ENCODE measurements around the gene PAQR5.
"Not testable (repeated sequence)": the region's sequence is repeated elsewhere in the genome, so short reads cannot be mapped to it uniquely, and the experiment has no call there.

Gene PAQR5

DNA sequence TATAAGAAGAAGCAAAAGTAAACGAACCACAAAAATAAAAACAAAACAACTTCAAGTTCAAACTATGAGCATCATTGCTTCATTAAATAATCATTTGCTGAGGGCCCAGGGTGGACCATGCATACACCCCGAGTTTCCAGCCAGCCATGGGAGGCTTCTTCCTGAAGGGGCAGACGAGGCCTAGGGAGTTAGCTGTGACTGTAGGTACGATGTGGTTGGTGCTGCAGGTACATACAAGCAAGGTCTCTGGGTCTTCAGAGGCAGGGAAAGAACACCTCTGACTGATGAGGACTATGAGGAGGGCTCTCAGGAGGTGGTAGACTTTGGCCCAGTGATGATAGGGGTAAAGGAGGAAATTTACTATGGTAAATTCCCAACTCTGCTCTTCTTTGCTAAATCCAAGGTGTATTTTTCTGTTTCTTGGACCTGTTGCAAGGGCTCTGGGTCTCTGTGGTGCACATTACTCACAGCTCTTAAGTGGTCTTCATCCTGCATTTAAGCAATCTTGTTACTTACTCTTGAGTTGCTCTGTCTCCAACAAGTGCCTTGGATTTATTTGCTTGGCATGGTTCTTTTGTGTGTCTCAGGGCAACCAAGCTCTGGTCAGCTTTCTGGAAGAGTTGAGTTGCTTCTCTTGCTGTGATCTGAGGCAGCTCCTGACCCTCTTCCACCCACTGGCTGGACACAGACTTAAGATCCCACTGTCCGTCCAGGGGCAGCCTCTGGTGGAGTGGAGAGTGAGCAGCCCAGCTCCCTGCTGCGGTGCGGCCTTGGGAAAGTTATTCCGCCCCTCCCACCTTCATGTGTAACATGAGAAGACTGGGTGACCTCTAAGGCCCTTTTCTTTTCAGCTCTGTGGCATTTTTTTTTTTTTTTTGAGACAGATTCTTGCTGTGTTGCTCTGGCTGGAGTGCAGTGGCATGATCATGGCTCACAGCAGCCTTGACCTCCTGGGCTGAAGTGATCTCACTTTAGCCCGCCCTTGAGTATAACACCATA, 59.4 kb downstream of the PAQR5 start:
- no peak for DNase-seq (ENCODE audit: low spot score)

DNA sequence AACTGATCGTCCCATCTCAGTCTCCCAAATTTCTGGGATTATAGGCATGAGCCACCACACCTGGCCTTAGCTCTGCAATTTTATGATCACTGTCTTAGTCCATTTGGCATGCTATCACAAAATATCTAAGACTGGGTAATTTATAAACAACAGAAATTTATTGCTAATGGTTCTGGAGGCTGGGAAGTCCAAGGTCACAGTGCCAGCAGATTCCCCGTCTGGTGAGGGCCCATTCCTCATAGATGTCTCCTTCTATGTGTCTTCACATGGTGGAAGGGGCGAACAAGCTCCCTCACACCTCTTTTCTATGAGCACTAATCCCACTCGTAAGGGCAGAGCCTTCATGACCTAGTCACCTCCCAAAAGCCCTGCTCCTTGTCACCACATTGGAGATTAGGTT, 60.1 kb downstream of the PAQR5 start:
- no peak for DNase-seq (ENCODE audit: low spot score)

DNA sequence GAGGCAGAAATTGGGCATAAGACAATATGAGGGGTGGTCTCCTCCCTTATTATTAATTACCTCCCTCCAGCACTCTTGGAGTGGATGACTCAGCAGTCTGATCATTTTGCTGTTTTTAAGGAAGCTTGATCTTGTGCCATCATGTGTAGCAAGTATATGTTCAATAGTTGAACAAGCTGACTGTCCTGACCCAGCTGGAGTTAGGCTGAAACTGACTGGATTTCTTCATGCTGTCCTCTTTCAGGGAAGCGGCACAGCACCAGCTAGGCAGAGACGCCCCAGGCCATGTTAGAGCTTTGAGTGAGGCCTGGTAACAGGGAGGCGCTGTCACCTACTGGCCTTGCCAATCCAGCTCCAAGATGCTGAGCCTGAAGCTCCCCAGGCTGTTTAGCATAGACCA, 61.0 kb downstream of the PAQR5 start:
- no peak for DNase-seq (ENCODE audit: low spot score)

DNA sequence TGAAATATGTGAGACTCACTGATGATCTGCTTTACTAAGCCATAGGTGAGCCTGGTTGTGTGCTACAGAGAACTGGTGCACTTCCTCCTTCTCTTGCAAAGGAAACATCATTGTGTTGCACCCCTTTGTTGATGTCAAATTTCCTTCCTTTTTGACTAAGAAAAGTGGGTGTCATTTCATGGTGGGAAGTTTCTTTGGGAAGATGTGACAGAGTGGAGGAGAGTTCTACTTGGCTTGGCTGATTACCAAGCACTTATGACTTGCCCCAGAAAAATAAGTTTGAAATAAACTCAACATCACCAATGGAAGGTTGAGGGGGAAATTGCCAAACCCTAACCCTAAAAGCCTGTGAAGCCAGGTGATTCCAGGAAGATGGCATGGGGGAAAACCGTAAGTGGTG, 61.9 kb downstream of the PAQR5 start:
- DNase-seq (ENCODE audit: low spot score), result no peak

DNA sequence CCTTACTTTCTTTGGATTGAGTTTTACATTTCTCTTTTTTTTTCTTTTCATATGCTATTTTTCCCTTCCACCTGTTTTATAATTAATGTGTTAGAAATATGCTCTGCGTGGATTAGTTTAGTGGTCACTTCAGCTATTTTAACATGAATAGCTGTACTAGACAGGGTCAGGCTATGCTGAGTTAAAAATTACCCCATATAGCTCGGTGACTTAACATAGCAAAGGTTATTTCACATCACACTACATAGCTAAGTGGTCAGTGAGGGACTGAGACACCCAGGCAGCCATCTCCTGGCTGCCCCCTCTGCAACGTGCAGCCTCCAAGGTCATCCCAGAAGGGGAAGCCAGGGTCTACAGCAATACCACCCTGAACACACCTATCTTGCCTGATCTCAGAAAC, 68.5 kb downstream of the PAQR5 start:
- DNase-seq (ENCODE audit: low spot score), result no peak

DNA sequence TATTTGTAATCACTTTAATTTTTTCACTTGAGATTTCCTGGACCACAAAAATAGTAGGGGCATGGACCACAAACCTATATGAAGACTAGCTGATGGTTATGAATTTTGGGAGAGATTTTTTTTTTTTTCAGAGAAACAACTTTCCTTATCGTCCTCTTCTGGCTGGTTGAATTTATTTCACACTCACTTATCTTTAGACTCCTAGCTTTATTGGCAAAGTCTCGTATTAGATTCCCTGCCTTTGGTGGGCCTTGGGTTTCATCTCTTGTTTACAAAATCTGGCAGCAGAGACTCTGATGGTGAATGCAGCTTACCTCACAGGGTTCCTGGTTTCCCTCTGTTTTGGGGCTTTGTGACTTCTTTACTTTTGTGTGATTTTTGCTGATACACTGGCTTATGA, 70.9 kb downstream of the PAQR5 start:
- no peak for DNase-seq (ENCODE audit: low spot score)

DNA sequence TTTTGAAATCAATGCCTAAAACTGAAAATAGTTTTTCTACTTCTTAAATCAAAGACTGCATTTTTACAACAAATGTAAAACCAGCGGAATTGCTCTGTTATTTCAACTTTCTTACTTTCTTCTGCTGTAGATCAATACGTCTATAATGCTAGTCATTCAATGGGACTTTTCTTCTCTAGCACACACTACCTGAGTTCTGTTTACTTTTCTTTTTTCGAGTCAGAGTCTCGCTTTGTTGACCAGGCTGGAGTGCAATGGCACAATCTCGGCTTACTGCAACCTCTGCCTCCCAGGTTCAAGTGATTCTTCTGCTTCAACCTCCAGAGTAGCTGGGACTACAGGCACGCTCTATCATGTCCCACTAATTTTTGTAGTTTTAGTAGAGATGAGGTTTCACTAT, 74.7 kb downstream of the PAQR5 start:
- no peak for DNase-seq (ENCODE audit: low spot score)

DNA sequence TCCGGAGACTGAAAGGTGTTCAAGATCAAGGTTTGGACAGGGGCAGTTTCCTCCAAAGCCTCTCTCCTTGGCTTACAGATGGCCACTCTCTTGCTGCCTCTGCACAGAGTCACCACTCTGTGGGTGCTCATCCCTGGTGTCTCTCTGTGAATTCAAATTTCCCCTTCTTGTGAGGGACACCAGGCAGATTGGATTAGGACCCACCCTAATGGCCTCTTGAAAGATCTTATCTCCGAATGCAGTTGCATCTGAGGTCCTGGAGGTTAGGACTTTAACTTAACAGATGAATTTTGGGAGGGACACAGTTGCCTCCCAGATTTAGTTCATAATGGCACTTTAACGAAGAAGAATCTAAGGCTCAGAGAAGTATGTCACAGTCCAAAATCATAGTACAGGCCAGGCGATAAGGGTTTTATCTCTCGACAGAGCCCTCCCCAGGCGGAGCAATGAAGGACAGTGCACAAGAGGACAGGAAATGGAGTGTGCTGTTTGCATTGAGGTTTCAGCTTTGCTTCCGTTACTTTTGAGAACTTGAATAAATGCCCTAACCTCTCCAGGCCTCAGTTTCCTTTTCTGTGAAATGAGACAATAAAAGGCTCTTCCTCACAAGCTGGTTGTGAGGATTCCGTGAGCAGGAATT, 76.6 kb downstream of the PAQR5 start:
- no peak for DNase-seq (ENCODE audit: low spot score)

DNA sequence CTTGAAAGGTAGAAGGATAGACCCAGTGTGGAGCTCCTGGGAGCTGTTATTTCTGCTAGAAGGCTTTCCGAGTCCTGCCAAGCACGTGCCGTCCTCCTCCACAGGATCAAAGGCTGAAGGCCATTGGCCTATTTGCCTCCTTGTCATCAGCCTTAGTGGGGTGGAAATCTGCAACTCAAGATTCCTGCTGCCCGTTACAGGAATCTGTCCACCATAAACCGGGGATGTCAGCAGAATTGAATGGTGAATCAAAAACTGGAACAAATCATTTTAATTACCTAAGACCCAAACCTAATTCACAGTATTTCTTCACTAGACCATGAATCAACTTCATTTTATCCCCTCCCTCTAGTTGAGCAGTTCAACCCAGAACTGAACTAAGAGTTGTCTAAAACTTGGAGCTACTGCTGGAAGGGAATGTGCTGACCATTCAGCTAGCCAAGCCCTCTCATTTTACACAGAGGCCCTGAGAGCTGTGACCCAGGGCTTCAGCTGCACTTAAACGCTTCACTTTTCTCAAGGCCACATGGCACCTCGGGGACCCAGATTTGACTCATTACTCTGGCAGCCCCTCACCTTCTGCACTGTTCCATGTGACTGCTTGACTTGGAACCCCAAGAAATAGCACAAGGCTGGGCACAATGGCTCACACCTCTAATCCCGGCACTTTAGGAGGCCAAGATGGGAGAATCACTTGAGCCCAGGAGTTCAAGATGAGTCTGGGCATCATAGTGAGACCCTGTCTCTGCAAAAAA, 78.7 kb downstream of the PAQR5 start:
- no peak for DNase-seq (ENCODE audit: low spot score)

DNA sequence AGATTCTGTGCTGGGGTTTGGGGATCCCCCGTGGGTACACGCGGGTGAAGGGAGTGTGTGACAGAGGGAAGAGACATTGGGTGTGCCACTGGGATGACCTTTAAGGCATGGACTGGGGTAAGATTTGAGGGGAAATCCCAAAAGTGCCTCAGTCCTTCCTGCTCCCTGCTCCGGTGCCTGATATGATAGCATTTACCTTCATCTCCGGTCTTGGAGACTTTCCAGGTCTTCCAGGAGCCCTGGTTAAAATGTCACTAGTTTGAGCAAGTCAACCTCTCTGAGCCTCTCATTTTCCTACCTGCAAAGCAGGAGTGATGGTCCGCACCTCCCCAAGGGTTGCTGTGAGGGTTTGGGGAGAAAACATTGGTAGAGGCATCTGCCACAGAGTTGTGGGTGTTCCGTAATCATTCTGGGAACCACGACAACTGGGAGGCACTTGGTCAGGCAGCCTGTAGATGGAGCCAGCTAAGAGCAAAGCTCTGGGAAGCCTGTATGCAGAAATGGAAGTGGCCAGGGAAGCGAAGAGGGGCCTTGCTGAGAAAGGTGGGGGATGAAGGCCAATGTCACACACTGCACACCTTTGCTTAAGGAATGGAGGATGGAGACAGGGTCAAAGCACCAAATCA, 81.5 kb downstream of the PAQR5 start:
- no peak for DNase-seq (ENCODE audit: low spot score)

DNA sequence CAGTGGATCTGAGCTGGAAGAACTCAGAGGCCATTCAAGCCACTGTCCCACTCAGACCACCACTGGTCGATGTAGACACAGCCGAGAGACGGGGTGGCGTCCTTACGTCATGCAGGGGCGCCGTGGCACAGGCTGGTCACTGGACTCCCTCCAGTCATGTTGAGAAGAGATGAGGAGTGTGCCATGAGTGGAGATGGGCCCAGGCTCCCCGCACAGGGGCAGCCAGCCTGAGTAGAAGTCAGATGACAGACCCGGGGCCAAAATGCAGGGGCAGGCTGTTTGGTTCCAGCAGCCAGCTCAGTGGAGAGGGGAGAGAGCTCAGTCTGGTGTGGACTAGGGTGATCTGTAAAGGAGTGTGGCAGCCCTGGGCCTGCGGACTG, 82.0 kb downstream of the PAQR5 start:
- DNase-seq (ENCODE audit: low spot score), result no peak

DNA sequence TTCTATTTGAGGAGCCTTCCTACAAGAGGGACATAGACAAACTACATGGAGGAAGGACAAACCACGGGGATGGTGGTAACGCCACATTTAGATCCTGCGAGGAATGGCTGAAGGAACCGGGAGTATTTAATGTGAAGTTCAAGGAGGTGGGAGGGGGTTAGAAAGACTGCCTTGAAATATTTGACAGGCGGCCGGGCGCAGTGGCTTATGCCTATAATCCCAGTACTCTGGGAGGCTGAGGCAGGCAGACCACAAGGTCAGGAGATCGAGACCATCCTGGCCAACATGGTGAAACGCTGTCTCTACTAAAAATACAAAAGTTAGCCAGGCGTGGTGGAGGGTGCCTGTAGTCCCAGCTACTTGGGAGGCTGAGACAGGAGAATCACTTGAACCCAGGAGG, 83.5 kb downstream of the PAQR5 start:
- DNase-seq (ENCODE audit: low spot score), result not testable (repeated sequence)

DNA sequence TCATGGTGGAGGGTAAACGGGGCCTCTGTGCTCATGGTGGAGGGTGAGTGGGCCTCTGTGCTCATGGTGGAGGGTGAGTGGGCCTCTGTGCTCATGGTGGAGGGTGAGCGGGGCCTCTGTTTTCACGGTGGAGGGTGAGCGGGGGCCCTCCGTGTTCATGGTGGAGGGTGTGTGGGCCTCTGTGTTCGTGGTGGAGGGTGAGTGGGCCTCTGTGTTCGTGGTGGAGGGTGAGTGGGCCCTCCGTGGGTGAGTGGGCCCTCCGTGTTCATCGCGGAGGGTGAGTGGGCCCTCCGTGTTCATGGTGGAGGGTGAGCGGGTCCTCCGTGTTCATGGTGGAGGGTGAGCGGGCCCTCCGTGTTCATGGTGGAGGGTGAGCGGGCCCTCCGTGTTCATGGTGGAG, 85.4 kb downstream of the PAQR5 start:
- DNase-seq (ENCODE audit: low spot score), result not testable (repeated sequence)

DNA sequence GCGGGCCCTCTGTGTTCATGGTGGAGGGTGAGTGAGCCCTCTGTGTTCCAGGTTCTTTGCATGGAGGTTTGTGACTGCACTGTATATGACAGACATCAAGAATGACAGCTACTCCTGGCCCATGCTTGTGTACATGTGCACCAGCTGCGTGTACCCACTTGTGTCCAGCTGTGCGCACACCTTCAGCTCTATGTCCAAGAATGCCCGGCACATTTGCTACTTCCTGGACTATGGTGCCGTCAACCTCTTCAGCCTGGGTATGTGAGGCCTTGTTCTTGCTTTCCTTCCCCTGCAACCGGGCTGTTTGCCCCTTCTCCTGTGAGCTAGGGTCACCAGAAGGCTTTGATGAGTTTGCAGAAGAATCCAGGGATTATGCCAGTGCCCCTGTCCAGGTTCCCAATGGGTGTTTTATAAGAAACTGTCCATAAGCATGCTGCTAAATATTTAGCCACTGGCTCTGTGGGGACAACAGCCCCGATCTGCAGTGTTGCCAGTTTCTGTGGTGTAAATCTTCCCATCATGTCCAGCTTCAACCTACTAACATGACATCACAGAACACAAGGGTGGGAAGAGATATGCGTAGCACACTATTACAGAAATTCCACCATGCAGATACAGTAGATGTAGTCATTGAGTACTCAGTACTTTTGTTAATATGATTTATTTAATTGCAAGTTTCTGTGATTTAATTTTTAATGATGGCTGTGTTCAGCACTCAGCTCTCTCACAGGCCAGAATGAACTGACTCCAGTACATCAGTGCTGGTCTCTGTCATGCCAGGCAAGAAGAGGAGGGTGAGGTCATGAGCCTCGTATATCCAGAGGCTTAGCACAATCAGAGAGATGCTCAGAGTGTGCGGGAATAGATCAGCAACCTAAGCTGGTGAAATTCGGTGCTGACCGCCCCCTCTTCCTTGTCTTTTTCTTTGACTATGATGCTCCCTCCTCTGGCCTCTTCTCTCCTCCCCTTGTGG, 86.2 kb downstream of the PAQR5 start:
- DNase-seq (ENCODE audit: low spot score), result no peak

DNA sequence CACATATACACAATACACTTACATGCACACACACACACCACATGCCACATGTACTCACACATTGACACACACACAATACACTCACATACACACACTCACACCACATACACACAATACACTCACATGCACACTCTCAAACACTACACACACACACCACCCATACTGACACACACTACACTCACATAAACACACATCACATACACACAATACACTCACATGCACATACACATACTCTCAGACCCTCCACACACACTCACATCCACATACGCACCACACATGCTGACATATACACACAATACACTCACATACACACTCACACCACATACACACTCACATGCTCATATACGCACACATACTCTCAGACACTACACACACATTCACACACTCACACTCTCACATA, 87.1 kb downstream of the PAQR5 start:
- no peak for DNase-seq (ENCODE audit: low spot score)

DNA sequence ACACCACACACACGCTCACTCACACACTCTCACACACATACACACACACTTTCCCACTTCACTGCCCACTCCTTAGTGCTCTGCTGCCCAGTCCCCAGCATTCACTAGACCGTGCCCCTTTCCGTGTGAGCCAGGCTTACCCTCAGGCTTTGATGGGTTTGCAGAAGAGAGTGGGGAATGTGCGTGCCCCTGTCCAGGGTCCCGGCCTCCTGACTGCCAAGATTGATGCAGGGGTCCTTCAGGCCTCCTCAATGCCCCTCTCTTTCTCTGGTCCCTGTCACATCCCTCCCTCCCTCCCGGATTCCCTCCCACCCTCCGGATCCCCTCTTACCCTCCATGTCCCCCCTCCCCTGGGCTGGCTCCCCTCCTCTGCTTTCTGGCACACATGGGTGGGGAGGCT, 87.6 kb downstream of the PAQR5 start:
- DNase-seq (ENCODE audit: low spot score), result no peak

DNA sequence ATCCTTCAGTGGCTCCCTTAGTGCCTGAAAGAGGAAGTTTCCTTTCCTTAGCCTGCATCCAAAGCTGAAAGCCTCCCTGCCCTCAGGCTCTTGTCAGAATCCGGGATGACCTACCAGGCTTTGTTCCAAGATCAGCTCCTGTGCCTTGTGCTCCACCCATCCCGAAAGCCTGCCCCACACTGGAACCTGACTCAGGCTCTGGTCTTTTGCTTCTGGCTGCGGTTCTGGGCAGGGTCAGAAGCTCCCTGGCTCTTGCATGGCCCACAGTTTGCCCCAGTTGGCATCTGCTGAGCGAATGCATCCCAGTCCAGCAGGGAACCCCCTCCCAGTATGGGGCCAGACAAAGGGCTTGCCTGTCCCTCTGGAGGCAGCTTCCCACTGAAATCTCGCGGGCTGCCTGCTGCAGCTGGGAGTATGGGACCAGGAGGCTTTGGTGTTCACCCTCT, 89.6 kb downstream of the PAQR5 start:
- no peak for DNase-seq (ENCODE audit: low spot score)

DNA sequence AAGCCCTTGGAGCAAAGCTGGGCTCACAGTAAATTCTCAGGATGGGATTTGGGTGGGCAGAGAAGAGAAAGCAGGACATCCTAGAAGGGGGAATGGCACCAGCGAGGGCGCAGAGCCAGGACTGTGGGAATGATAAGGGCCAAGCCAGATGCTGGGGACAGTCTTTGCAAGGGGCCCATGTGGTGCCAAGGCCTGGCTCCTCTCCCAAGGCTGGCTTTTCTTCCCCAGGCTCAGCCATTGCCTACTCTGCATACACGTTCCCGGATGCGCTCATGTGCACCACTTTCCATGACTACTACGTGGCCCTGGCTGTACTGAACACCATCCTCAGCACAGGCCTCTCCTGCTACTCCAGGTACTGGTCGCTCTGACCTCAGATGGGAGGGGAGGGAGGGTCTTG, 90.7 kb downstream of the PAQR5 start:
- DNase-seq (ENCODE audit: low spot score), result no peak

DNA sequence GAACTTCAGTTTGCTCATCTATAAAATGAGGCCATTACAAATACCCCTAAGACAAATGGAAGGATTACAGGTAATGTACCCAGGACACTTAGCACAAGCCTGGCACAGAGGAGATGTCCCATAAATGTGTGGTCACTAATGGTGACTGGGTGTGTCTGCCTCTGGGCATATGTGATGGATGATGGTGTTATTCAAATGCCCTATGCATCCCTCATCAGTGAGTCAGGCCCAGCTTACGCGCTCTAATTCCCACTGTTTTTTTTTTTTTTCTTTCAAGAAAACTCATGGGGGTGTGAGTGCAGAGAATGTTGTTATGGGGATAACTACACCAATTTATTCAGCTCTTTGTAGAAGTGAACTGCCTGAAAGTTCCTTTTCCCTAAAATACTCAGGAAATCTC, 91.9 kb downstream of the PAQR5 start:
- no peak for DNase-seq (ENCODE audit: low spot score)

DNA sequence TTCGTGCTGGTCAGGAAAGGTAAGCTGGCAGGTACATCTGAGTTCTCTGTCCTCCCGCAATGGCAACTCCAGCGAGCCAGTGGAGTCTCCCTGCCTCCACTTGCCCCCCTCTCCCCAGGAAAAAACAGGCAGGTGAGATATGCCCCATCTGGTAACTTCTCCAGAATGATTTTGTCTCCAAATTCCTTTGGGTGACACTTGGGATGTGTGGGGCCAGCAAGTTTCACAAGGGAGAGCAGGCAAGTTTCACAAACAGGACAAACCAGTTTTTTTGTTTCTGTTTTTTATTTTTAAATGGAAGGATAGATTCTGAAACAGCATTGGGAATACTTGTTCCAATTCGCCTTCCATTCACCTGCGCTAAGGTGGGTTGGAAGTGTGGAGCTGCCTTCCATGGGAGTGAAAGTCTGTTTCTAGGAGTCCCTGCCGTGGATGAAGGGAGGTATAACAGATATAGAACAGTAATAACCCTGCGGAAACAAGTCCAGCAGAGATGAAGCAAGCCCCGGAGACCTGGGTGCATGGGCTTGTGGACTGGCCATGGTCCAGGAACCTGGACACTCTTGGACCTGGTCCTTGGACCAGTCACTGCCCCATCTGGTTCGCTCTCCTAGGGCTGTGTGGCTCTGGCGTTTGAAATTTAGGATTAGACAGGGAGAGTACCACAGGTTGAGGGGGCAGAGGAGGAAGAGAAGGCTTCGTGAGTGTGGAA, 92.5 kb downstream of the PAQR5 start:
- DNase-seq (ENCODE audit: low spot score), result no peak
